DOHH2 (cell line): ENCODE measurements around the gene EFHD2.

Experiments used
- CTCF ChIP-seq: fragments of 200-600 bp; sonication (generic); IDR thresholded peaks from one replicate; pipeline ENCODE4 v1.5.1; 2014; ENCODE audit warnings: antibody characterized with exemption, mild to moderate bottlenecking, low read depth, low read length; ENCODE audit not compliant: poor library complexity, severe bottlenecking
- EZH2phosphoT487 ChIP-seq: fragments of 200-600 bp; sonication (generic); IDR thresholded peaks from 2 replicates; pipeline ENCODE4 v1.6.1; 2017; ENCODE audit warnings: borderline replicate concordance, mild to moderate bottlenecking, antibody characterized with exemption, low read length, moderate library complexity, mixed read lengths

GRCh38 chr1:15427280-15427666, 17.6 kb downstream of the EFHD2 start:
- TF ChIP-seq CTCF, result no peak
- TF ChIP-seq EZH2phosphoT487, result no peak
